ENCODE data around the gene DOCK11. TPM values are rescaled to one million over a fixed set of nuclear protein-coding genes. Genes with fewer than 3 reads are reported as not detected.
A peak's percentile ranks its signal among the peaks of the same experiment; 100 is the strongest.

Gene DOCK11
- total and polyA plus RNA-seq, 3 experiments from 2014 or later: 37.8 to 50.1 (median 49.4) TPM

DNA sequence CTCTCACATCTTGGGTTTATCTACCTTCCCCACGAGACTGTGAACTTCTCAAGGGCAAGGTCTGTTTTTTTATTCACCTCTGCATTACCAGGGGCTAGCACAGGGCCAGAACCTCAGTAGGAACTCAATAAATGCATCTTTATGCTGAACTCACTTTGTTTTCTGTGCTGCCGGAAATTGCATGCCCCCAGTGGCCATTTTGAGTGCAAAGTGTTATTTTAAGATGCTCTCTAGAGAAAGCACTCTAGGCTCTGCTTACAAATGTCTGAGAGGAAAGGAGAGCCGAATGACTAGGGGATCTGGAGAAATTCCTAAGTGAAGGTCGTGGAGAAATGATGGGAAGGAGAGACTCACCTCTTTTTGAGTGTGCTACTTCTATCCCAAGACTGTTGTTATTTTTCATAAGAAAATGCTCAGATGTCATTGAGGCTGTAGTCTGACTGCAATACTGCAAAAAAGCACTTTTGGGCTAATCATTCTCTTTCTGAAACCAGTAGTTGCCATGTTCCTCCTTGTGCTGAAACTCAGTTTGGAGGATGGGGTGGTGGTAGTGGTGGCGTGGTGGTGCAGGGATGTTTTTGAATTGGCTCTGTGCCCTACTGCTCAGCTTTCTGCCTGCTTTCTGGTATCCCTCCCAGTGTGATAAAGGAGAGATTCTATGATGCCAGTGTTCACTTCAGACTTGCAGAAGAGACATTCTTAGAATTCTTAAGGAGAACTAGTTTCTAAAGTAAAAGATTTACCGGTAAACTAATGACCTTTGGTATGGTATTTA, 41.3 kb downstream of the DOCK11 start:
- peak; percentile 24 to 60 (median 36) for DNase-seq
- Histone ChIP-seq H3K4me3 (ENCODE audit: low read length) (peak overlapping the region; percentile 38), H3K4me1 (ENCODE audit: insufficient read depth, low read length) (peaks cover 46% of the 10 kb centered on the region), H3K36me3 (ENCODE audit: insufficient read depth, low read length) (no peaks in the 10 kb centered on the region), H3K27ac (ENCODE audit: low read depth, low read length) (peak overlapping the region; percentile 27), H3K9me3 (ENCODE audit: low read length) (no peaks in the 10 kb centered on the region), H3K27me3 (ENCODE audit: insufficient read depth, low read length, poor library complexity, severe bottlenecking) (no peaks in the 10 kb centered on the region)
- Mint-ChIP-seq H3K4me3 (peak overlapping the region; percentile 11 to 61 (median 46)), H3K27ac (peak overlapping the region; percentile 20 to 87 (median 74)), H3K4me1 (peaks cover 53 to 86% (median 70%) of the 10 kb centered on the region in 3 donors), H3K9me3 (no peaks in the 10 kb centered on the region), H3K27me3 (no peaks in the 10 kb centered on the region), H3K36me3 (peaks cover 0 to 5% (median 0%) of the 10 kb centered on the region in 3 donors)
- ChIA-PET CTCF (interaction anchor here (1.0 to 1.3 kb wide), 3 partner anchors 19 to 77 kb away, joined by 3 read pairs; no protein-coding TSS in a partner anchor), POLR2A (no interaction called here)

DNA sequence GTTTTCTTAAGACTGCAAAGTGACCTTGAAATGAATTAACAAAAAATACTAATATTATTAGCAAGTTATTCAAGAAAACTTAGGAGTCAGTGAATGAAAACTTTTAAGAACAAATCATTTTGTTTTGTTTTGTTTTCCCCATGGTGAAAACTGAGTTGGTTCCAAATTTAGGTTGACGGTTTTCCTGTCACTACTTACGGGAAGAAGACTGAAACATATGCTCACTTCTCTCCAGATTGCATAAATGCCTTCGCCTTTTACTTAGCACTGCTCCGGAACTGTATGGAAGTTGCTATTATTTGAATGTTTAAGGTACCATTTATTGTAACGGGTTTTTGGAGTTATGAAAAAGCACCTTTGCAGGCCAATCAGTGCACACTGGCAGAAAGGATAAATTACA, 42.8 kb downstream of the DOCK11 start:
- Histone ChIP-seq H3K27me3 (ENCODE audit: insufficient read depth, low read length, poor library complexity, severe bottlenecking) (no peaks in the 10 kb centered on the region), H3K4me3 (ENCODE audit: low read length) (no peak overlapping the region), H3K27ac (ENCODE audit: low read depth, low read length) (no peak overlapping the region), H3K4me1 (ENCODE audit: insufficient read depth, low read length) (peaks cover 42% of the 10 kb centered on the region), H3K36me3 (ENCODE audit: insufficient read depth, low read length) (peaks cover 4% of the 10 kb centered on the region), H3K9me3 (ENCODE audit: low read length) (no peaks in the 10 kb centered on the region)
- peak overlapping the region in 2 of 7 donors; percentile 34 to 37 for H3K4me3 Mint-ChIP-seq
- peaks cover 0 to 12% (median 0%) of the 10 kb centered on the region in 3 donors for H3K36me3 Mint-ChIP-seq
- peak overlapping the region in 7 of 8 donors; percentile 9 to 44 (median 33) for H3K27ac Mint-ChIP-seq
- peaks cover 48 to 79% (median 64%) of the 10 kb centered on the region in 3 donors for H3K4me1 Mint-ChIP-seq
- H3K27me3 Mint-ChIP-seq: peaks cover 0 to 1% of the 10 kb centered on the region in 2 donors
- no peaks in the 10 kb centered on the region for H3K9me3 Mint-ChIP-seq
- no peak for DNase-seq
- ChIA-PET POLR2A (no interaction called here), CTCF (interaction anchor here (1.5 kb wide), 1 partner anchor 71 kb away, joined by 3 read pairs; no protein-coding TSS in a partner anchor)

DNA sequence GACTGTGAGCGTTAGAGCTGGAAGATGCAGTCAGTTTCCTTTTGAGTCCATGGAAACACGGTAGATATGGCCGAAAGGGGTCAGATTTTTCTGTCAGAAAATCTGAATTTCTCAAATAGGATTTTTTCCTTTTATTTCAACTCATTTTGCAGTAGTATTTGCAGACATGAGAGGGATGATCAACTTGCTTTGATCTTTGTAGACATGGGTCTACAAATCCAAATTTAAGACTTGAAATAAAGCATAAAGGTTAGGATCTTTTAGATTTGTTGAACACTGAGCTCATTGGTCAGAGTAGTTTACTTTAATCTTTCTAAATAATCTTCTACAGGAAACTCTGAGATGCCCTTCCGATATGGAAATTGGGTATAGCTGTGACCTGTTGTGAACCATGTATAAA, 44.7 kb downstream of the DOCK11 start:
- Histone ChIP-seq H3K4me3 (ENCODE audit: low read length) (no peak overlapping the region), H3K9me3 (ENCODE audit: low read length) (no peaks in the 10 kb centered on the region), H3K27ac (ENCODE audit: low read depth, low read length) (no peak overlapping the region), H3K27me3 (ENCODE audit: insufficient read depth, low read length, poor library complexity, severe bottlenecking) (no peaks in the 10 kb centered on the region), H3K4me1 (ENCODE audit: insufficient read depth, low read length) (peaks cover 33% of the 10 kb centered on the region), H3K36me3 (ENCODE audit: insufficient read depth, low read length) (peaks cover 11% of the 10 kb centered on the region)
- ChIA-PET POLR2A (no interaction called here), CTCF (interaction anchor here (1.6 kb wide), 1 partner anchor 9 kb away, joined by 5 read pairs; no protein-coding TSS in a partner anchor)
- peaks cover 37 to 62% (median 44%) of the 10 kb centered on the region in 3 donors for H3K4me1 Mint-ChIP-seq
- no peak for DNase-seq
- peaks cover 4 to 26% (median 5%) of the 10 kb centered on the region in 3 donors for H3K36me3 Mint-ChIP-seq
- H3K9me3 Mint-ChIP-seq: no peaks in the 10 kb centered on the region
- no peak overlapping the region for H3K4me3 Mint-ChIP-seq
- no peak overlapping the region for H3K27ac Mint-ChIP-seq
- H3K27me3 Mint-ChIP-seq: peaks cover 0 to 6% of the 10 kb centered on the region in 2 donors

DNA sequence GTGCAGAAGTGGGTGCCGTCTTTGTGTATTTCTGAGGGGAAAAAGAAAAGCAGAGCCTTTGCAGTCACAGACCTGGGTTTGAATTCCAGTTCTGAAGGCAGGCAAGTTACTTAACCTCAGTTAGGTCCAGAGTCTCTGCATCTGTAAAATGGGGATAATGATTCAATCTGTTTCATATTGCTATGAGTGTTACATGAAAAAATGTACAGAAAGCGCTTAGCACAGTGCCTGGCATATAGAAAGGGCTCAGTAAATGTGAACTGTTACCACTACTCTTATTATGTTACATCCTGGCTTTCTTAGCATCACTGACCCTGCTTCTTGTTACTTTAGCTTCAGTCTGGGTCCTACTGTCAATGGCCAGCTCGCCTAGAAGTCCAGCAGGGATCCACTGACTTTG, 45.9 kb downstream of the DOCK11 start:
- peaks cover 21% of the 10 kb centered on the region for H3K4me1 ChIP-seq (ENCODE audit: insufficient read depth, low read length)
- Mint-ChIP-seq H3K4me1 (peaks cover 28 to 51% (median 35%) of the 10 kb centered on the region in 3 donors), H3K27me3 (peaks cover 0 to 6% of the 10 kb centered on the region in 2 donors), H3K9me3 (no peaks in the 10 kb centered on the region), H3K36me3 (peaks cover 4 to 37% (median 8%) of the 10 kb centered on the region in 3 donors), H3K4me3 (no peak overlapping the region), H3K27ac (peak overlapping the region in 5 of 8 donors; percentile 18 to 84 (median 43))
- H3K4me3 ChIP-seq (ENCODE audit: low read length): no peak overlapping the region
- CTCF ChIA-PET: no interaction called here
- DNase-seq: no peak
- POLR2A ChIA-PET: no interaction called here
- no peaks in the 10 kb centered on the region for H3K9me3 ChIP-seq (ENCODE audit: low read length)
- peaks cover 16% of the 10 kb centered on the region for H3K36me3 ChIP-seq (ENCODE audit: insufficient read depth, low read length)
- no peak overlapping the region for H3K27ac ChIP-seq (ENCODE audit: low read depth, low read length)
- no peaks in the 10 kb centered on the region for H3K27me3 ChIP-seq (ENCODE audit: insufficient read depth, low read length, poor library complexity, severe bottlenecking)

DNA sequence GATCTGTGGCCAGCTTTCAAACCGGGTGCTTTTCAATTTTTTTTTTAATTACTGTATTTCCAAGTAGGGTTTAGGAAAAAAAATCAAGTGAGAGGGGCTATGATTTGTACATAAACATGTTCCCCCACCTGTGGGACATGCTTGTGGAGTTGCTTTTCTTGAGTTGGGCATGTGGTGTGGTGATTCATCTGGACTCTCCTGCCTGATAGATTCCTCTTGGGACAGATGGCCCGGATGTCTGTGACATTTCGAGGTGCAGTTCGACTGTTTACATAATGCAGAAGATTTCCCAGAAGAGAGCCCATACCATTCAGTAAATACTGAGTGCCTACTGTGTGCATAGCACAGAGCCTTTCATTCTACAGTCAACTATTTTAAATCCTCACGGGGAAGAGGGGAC, 49.9 kb downstream of the DOCK11 start:
- H3K9me3 Mint-ChIP-seq: no peaks in the 10 kb centered on the region
- POLR2A ChIA-PET: no interaction called here
- Histone ChIP-seq H3K36me3 (ENCODE audit: insufficient read depth, low read length) (peaks cover 31% of the 10 kb centered on the region), H3K9me3 (ENCODE audit: low read length) (no peaks in the 10 kb centered on the region), H3K4me3 (ENCODE audit: low read length) (no peak overlapping the region), H3K27ac (ENCODE audit: low read depth, low read length) (no peak overlapping the region), H3K4me1 (ENCODE audit: insufficient read depth, low read length) (no peaks in the 10 kb centered on the region), H3K27me3 (ENCODE audit: insufficient read depth, low read length, poor library complexity, severe bottlenecking) (no peaks in the 10 kb centered on the region)
- H3K4me3 Mint-ChIP-seq: no peak overlapping the region
- H3K36me3 Mint-ChIP-seq: peaks cover 4 to 71% (median 8%) of the 10 kb centered on the region in 3 donors
- H3K4me1 Mint-ChIP-seq: peaks cover 10 to 16% (median 12%) of the 10 kb centered on the region in 3 donors
- H3K27me3 Mint-ChIP-seq: peaks cover 0 to 9% of the 10 kb centered on the region in 2 donors
- no peak for DNase-seq
- H3K27ac Mint-ChIP-seq: peak overlapping the region in 1 of 8 donors; percentile 40
- CTCF ChIA-PET: no interaction called here

DNA sequence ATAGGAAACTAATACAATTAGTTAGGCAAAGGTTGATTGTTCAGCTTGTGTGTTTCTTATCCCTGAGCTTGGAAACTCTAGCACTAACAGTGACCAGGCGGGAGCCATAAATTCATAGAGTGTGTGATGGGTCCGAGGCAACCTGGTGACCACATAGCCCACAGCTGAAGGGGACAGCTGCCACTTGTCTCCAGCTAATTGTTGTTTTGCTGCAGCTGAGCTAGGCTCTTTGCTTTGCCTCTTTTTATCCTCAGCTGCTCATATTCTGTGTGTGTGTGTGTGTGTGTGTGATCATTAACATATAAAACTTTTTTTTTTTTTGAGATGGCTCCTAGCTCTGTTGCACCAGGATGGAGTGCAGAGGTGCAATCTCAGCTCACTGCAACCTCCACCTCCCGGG, 53.2 kb downstream of the DOCK11 start:
- Histone ChIP-seq H3K9me3 (ENCODE audit: low read length) (no peaks in the 10 kb centered on the region), H3K27ac (ENCODE audit: low read depth, low read length) (no peak overlapping the region), H3K36me3 (ENCODE audit: insufficient read depth, low read length) (peaks cover 24% of the 10 kb centered on the region), H3K4me1 (ENCODE audit: insufficient read depth, low read length) (peaks cover 3% of the 10 kb centered on the region), H3K27me3 (ENCODE audit: insufficient read depth, low read length, poor library complexity, severe bottlenecking) (no peaks in the 10 kb centered on the region), H3K4me3 (ENCODE audit: low read length) (no peak overlapping the region)
- peaks cover 2 to 15% (median 5%) of the 10 kb centered on the region in 3 donors for H3K4me1 Mint-ChIP-seq
- peaks cover 0 to 7% of the 10 kb centered on the region in 2 donors for H3K27me3 Mint-ChIP-seq
- no peak overlapping the region for H3K4me3 Mint-ChIP-seq
- CTCF ChIA-PET: interaction anchor here (1.5 to 1.6 kb wide), 2 partner anchors 9 to 53 kb away, joined by 4 to 5 read pairs; no protein-coding TSS in a partner anchor
- POLR2A ChIA-PET: no interaction called here
- DNase-seq: no peak
- peaks cover 7 to 77% (median 8%) of the 10 kb centered on the region in 3 donors for H3K36me3 Mint-ChIP-seq
- H3K9me3 Mint-ChIP-seq: no peaks in the 10 kb centered on the region
- H3K27ac Mint-ChIP-seq: no peak overlapping the region

DNA sequence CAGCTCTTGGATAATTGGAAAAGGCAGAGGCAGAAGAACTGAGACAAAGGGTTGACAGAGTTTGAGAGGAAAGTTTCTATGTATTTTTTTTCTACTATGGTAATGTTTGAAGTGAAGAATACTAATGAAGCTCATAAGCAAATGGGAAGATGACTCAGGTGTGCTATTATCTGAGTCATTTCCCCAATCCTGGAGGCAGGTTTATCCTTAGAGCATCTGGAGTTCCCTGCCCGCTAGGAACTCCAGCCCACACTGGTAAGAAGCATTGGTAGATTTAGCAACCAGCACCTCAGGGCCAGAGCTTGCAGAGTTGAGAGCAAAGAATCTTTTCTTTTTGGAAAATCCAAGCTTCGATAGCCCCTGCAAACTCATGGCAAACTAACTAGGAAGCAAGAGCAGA, 55.2 kb downstream of the DOCK11 start:
- Mint-ChIP-seq H3K9me3 (no peaks in the 10 kb centered on the region), H3K27me3 (peaks cover 0 to 3% of the 10 kb centered on the region in 2 donors), H3K36me3 (peaks cover 0 to 76% (median 3%) of the 10 kb centered on the region in 3 donors), H3K27ac (peak overlapping the region in 3 of 8 donors; percentile 3 to 13 (median 8)), H3K4me1 (peaks cover 2 to 20% (median 9%) of the 10 kb centered on the region in 3 donors), H3K4me3 (peak overlapping the region in 1 of 7 donors; percentile 66)
- no peaks in the 10 kb centered on the region for H3K9me3 ChIP-seq (ENCODE audit: low read length)
- H3K27me3 ChIP-seq (ENCODE audit: insufficient read depth, low read length, poor library complexity, severe bottlenecking): no peaks in the 10 kb centered on the region
- H3K27ac ChIP-seq (ENCODE audit: low read depth, low read length): no peak overlapping the region
- peaks cover 3% of the 10 kb centered on the region for H3K4me1 ChIP-seq (ENCODE audit: insufficient read depth, low read length)
- no peak overlapping the region for H3K4me3 ChIP-seq (ENCODE audit: low read length)
- DNase-seq: no peak
- CTCF ChIA-PET: interaction anchor here (1.3 kb wide), 1 partner anchor 16 kb away, joined by 3 read pairs; no protein-coding TSS in a partner anchor
- H3K36me3 ChIP-seq (ENCODE audit: insufficient read depth, low read length): peaks cover 16% of the 10 kb centered on the region
- POLR2A ChIA-PET: no interaction called here

DNA sequence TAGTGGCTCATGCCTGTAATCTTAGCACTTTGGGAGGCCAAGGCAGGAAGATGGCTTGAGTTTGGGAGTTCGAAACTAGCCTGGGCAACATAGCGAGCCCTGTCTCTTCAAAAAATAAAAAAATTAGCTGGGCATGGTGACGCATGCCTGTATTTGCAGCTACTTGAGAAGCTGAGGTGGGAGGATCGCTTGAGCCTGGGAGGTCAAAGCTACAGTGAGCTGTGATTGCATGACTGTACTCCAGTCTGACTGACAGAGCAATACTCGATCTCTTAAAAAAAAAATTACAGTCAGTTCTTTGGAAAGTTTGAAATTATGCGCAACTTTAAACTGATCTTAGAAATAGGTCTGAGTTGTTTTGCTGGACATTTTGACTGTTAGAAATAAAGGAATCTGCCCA, 55.8 kb downstream of the DOCK11 start:
- Histone ChIP-seq H3K4me3 (ENCODE audit: low read length) (no peak overlapping the region), H3K4me1 (ENCODE audit: insufficient read depth, low read length) (peaks cover 3% of the 10 kb centered on the region), H3K9me3 (ENCODE audit: low read length) (no peaks in the 10 kb centered on the region), H3K36me3 (ENCODE audit: insufficient read depth, low read length) (peaks cover 15% of the 10 kb centered on the region), H3K27me3 (ENCODE audit: insufficient read depth, low read length, poor library complexity, severe bottlenecking) (no peaks in the 10 kb centered on the region), H3K27ac (ENCODE audit: low read depth, low read length) (no peak overlapping the region)
- Mint-ChIP-seq H3K27me3 (peaks cover 0 to 5% of the 10 kb centered on the region in 2 donors), H3K4me3 (peak overlapping the region in 1 of 7 donors; percentile 66), H3K36me3 (peaks cover 0 to 73% (median 3%) of the 10 kb centered on the region in 3 donors), H3K4me1 (peaks cover 2 to 20% (median 9%) of the 10 kb centered on the region in 3 donors), H3K27ac (no peak overlapping the region), H3K9me3 (no peaks in the 10 kb centered on the region)
- no peak for DNase-seq
- ChIA-PET POLR2A (no interaction called here), CTCF (interaction anchor here (1.3 kb wide), 1 partner anchor 16 kb away, joined by 3 read pairs; no protein-coding TSS in a partner anchor)

Data from CD8-positive, alpha-beta memory T cell (primary cell).